ENCODE data around the gene WNK1. TPM values are rescaled to one million over a fixed set of nuclear protein-coding genes. Genes with fewer than 3 reads are reported as not detected.

The WNK1 gene
- total and polyA plus RNA-seq, 2 of the 8 experiments (the other 6 are each of a cell fraction or from before 2014, with no cell fraction given), result 88.2 to 157 TPM

DNA sequence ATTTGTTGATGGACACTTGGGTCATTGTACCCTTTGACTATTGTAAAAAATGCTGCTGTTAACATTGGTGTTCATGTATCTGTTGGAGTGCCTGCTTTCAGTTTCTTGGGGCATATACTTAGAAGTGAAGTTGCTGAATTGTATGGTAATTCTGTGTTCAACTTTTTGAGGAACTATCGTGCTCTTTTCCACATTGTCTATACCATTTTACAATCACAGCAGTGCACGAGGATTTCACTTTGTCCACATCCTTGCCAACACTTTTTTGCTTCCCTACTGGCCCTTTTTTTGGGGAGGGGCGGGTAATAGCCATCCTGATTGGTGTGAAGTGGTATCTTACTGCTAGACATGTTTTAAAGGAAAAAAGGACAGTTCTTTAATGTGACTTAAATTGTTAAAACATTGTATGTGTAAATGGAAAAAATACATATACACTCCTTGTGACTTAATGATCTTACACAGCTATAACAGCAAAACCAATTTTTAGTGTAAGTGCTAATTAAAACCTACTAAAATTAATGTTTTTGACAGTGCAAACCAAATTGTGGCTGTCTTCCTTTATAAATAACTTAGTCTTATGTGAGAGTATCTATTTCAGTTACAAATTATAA lies 52.7 kb downstream of the WNK1 start:
- Histone ChIP-seq H3K4ac (replicated peaks; ENCODE audit: insufficient read length, low read depth, low read length) (no peak overlapping the region), H3K9ac (replicated peaks in 1 of 4; ENCODE audit: extremely low read depth in 1 of 4, low read depth in 3 of 4, low read length in 3 of 4) (no peak overlapping the region), H3K56ac (replicated peaks; ENCODE audit: insufficient read length, low read depth, low read length) (no peak overlapping the region), H3K14ac (ENCODE audit: insufficient read length) (no peak overlapping the region), H3K23me2 (ENCODE audit: low read depth, low read length) (no peaks in the 10 kb centered on the region), H4K20me1 (replicated peaks in 1 of 2; ENCODE audit: control insufficient read depth in 1 of 2, insufficient read depth in 2 of 2, low read length in 2 of 2) (peaks cover 4 to 6% of the 10 kb centered on the region in 2 experiments), H2BK120ac (replicated peaks; ENCODE audit: low read depth, low read length) (no peak overlapping the region), H3K4me2 (ENCODE audit: insufficient read depth in 1 of 2, low read depth in 2 of 2, low read length in 2 of 2) (no peak overlapping the region), H2BK12ac (ENCODE audit: low read depth, low read length) (no peak overlapping the region), H2BK5ac (ENCODE audit: low read depth, low read length) (no peak overlapping the region), H4K91ac (replicated peaks; ENCODE audit: insufficient read length, low read length) (no peak overlapping the region), H3K36me3 (ENCODE audit: control insufficient read depth in 2 of 4, insufficient read depth in 4 of 4, low read length in 3 of 4) (no peaks in the 10 kb centered on the region), H2AFZ (ENCODE audit: low read length) (no peak overlapping the region), H3K79me1 (ENCODE audit: low read depth, low read length) (peaks cover 5% of the 10 kb centered on the region), H2AK5ac (ENCODE audit: low read depth, low read length) (no peak overlapping the region), H3K23ac (ENCODE audit: insufficient read length) (no peak overlapping the region), H3K4me1 (replicated peaks in 1 of 4; ENCODE audit: control insufficient read depth in 3 of 4, insufficient read depth in 4 of 4, low read length in 3 of 4) (no peaks in the 10 kb centered on the region; a peak in 1 of 7 replicates), H2BK20ac (ENCODE audit: low read length) (no peak overlapping the region), H3K4me3 (ENCODE audit: extremely low read depth in 1 of 4, insufficient read depth in 2 of 4, low read depth in 3 of 4, low read length in 4 of 4) (no peak overlapping the region), H2BK15ac (ENCODE audit: low read length) (no peak overlapping the region), H4K5ac (ENCODE audit: insufficient read length, low read depth, low read length) (no peak overlapping the region), H3K9me3 (ENCODE audit: insufficient read depth in 2 of 2, low read depth in 1 of 2, low read length in 1 of 2) (no peaks in the 10 kb centered on the region), H3K79me2 (ENCODE audit: control insufficient read depth in 1 of 2, insufficient read depth in 2 of 2, low read length in 2 of 2) (peaks cover 6 to 94% of the 10 kb centered on the region in 2 experiments; a peak in 3 of 4 replicates), H4K8ac (ENCODE audit: extremely low read depth, insufficient read depth, low read length) (no peak overlapping the region), H3K27me3 (replicated peaks in 1 of 4; ENCODE audit: control insufficient read depth in 3 of 4, extremely low read depth in 1 of 4, insufficient read depth in 3 of 4, low read length in 3 of 4) (no peaks in the 10 kb centered on the region), H3K27ac (ENCODE audit: low read depth, low read length) (no peak overlapping the region), H3K18ac (ENCODE audit: extremely low read depth, low read length) (no peak overlapping the region)
- no peak for FAIRE-seq
- ChIA-PET CTCF (ENCODE audit: partially characterized antibody) (interaction anchor here (1.5 to 4.0 kb wide), 2 partner anchors 11 to 29 kb away, joined by 3 to 19 read pairs; no protein-coding TSS in a partner anchor), POLR2A (ENCODE audit: partially characterized antibody) (no interaction called here)
- DNase-seq (ENCODE audit: low read depth in 1 of 2, low spot score in 2 of 2), result no peak
- WGBS, 2 experiments (ENCODE audit: extremely low coverage in 1 of 2, insufficient coverage in 1 of 2, insufficient read length in 1 of 2, insufficient replicate concordance in 2 of 2, low coverage in 1 of 2, low lambda C conversion rate in 2 of 2, missing lambda C conversion rate in 1 of 2), result 85% methylated on average over 3 of the region's 3 CpGs; no CpG with 5 or more reads in 1 of the 2 experiments
- TF ChIP-seq, protein P1, sequence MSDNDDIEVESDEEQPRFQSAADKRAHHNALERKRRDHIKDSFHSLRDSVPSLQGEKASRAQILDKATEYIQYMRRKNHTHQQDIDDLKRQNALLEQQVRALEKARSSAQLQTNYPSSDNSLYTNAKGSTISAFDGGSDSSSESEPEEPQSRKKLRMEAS (IDR thresholded peaks at IDR 0.05), result no peak
- TF ChIP-seq BACH1 (IDR thresholded peaks at IDR 0.05; ENCODE audit: low read length) (no peak), TAF1 (IDR thresholded peaks at IDR 0.05; ENCODE audit: low read depth, low read length) (no peak), SUZ12 (IDR thresholded peaks at IDR 0.05; ENCODE audit: low read length) (no peak), TCF12 (IDR thresholded peaks at IDR 0.05; ENCODE audit: low read depth, low read length) (no peak), SP1 (IDR thresholded peaks at IDR 0.05; ENCODE audit: low read depth, low read length) (no peak), TBP (IDR thresholded peaks at IDR 0.05; ENCODE audit: low read depth, low read length) (no peak), SIN3A (conservative IDR thresholded peaks at IDR 0.05 in 1 of 2, IDR thresholded peaks at IDR 0.05 in 1 of 2; ENCODE audit: low read depth in 1 of 2, low read length in 2 of 2) (no peak), HDAC2 (IDR thresholded peaks at IDR 0.05; ENCODE audit: borderline replicate concordance in 1 of 2, low read depth in 2 of 2, low read length in 2 of 2) (no peak)
- TF ChIP-seq, protein P2, sequence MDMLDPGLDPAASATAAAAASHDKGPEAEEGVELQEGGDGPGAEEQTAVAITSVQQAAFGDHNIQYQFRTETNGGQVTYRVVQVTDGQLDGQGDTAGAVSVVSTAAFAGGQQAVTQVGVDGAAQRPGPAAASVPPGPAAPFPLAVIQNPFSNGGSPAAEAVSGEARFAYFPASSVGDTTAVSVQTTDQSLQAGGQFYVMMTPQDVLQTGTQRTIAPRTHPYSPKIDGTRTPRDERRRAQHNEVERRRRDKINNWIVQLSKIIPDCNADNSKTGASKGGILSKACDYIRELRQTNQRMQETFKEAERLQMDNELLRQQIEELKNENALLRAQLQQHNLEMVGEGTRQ (IDR thresholded peaks at IDR 0.05; ENCODE audit: low read length), result no peak

Measured in H1 (cell line).